OCI-LY7 (cell line): Measurements from ENCODE around the gene OAS1. TPM values are rescaled to one million over a fixed set of nuclear protein-coding genes. Genes with fewer than 3 reads are reported as not detected.

Experiments
- BruUV-seq: library from RNA; stranded (reverse); fragments of 400-500 nt; replicated peaks from 2 replicates; lab custom pipeline; 2021; lab: Mats Ljungman, UMichigan
- CTCF ChIA-PET: fragments of 300-600 bp; sonication (Branson Sonifier 250); formaldehyde crosslinking; loops from one replicate; lab custom pipeline; 2022; ENCODE audit warnings: antibody characterized with exemption; ENCODE audit not compliant: unreplicated experiment; lab: Charles Lee
- POLR2A ChIA-PET: fragments of 300-600 bp; sonication (Branson Sonifier 250); formaldehyde crosslinking; loops from one replicate; lab custom pipeline; 2022; ENCODE audit warnings: antibody characterized with exemption; lab: Charles Lee
- DNase-seq: peaks from one replicate; pipeline ENCODE4 v3.0.0-alpha.2; 2015; ENCODE audit warnings: low spot score
- H2AFZ ChIP-seq: fragments of 200-600 bp; sonication (generic), shearing (Covaris generic); 2 replicates; pipeline ENCODE4 v1.6.1; 2014; ENCODE audit warnings: mild to moderate bottlenecking, antibody characterized with exemption, low read length, moderate library complexity
- H3K27ac ChIP-seq: fragments of 200-600 bp; sonication (generic); 2 replicates; pipeline ENCODE4 v1.5.1; 2014; ENCODE audit warnings: mixed run types, low read depth, mild to moderate bottlenecking, moderate library complexity, low read length, inconsistent platforms; ENCODE audit not compliant: poor library complexity, severe bottlenecking
- H3K36me3 ChIP-seq: fragments of 200-600 bp; sonication (generic); 2 replicates; pipeline ENCODE4 v1.6.1; 2014; ENCODE audit warnings: mild to moderate bottlenecking, antibody characterized with exemption, low read length, moderate library complexity, mixed read lengths; ENCODE audit not compliant: insufficient read depth
- H3K4me1 ChIP-seq: fragments of 200-600 bp; sonication (generic); 2 replicates; pipeline ENCODE4 v1.5.1; 2014; ENCODE audit warnings: mild to moderate bottlenecking, low read length; ENCODE audit not compliant: insufficient read depth, poor library complexity, severe bottlenecking
- H3K4me2 ChIP-seq: fragments of 200-600 bp; sonication (generic); 2 replicates; pipeline ENCODE4 v1.6.1; 2014; ENCODE audit warnings: mild to moderate bottlenecking, low read length
- H3K4me3 ChIP-seq: fragments of 200-600 bp; sonication (generic); 2 replicates; pipeline ENCODE4 v1.5.1; 2014; ENCODE audit warnings: mild to moderate bottlenecking, low read depth, low read length; ENCODE audit not compliant: poor library complexity, severe bottlenecking
- H3K79me2 ChIP-seq: fragments of 200-600 bp; sonication (generic); 2 replicates; pipeline ENCODE4 v1.6.1; 2016; ENCODE audit warnings: low read depth, mild to moderate bottlenecking, low read length, moderate library complexity, mixed read lengths; ENCODE audit not compliant: insufficient read depth
- H3K9me2 ChIP-seq: fragments of 200-600 bp; sonication (generic); 2 replicates; pipeline ENCODE4 v1.6.1; 2016; ENCODE audit warnings: mild to moderate bottlenecking, low read length, mixed read lengths; ENCODE audit not compliant: insufficient read depth
- H3K9me3 ChIP-seq: fragments of 200-600 bp; sonication (generic); 2 replicates; pipeline ENCODE4 v1.6.1; 2014; ENCODE audit warnings: mild to moderate bottlenecking, mixed run types, low read length, mixed read lengths
- H4K20me1 ChIP-seq: fragments of 200-600 bp; sonication (generic); 2 replicates; pipeline ENCODE4 v1.6.1; 2014; ENCODE audit warnings: mild to moderate bottlenecking, antibody characterized with exemption, low read length, moderate library complexity, mixed read lengths; ENCODE audit not compliant: insufficient read depth
- CTCF ChIP-seq: fragments of 200-600 bp; sonication (generic); conservative IDR thresholded peaks from 2 replicates; pipeline ENCODE4 v1.5.1; 2014; ENCODE audit warnings: mild to moderate bottlenecking, antibody characterized with exemption, low read length, moderate library complexity, mixed read lengths
- EZH2phosphoT487 ChIP-seq: fragments of 200-600 bp; sonication (generic); IDR thresholded peaks from 2 replicates; pipeline ENCODE4 v1.6.1; 2018; ENCODE audit warnings: low read depth, borderline replicate concordance, mild to moderate bottlenecking, mixed run types, antibody characterized with exemption, low read length, moderate library complexity, mixed read lengths
- intact Hi-C: fragments of 100-400 bp; cut with micrococcal nuclease; formaldehyde crosslinking; loops from one replicate; pipeline ENCODE4 v1.10.0; 2022; ENCODE audit not compliant: unreplicated experiment
- total RNA-seq, 2 experiments: library from RNA; depleted of rRNA in 1 of 2; stranded (reverse); fragments of >200 nt in 1 of 2; shearing (Covaris generic) in 1 of 2; gene quantifications; 2 replicates each; pipeline ENCODE4 v1.2.3, GENCODE V29; 2014 to 2022

OAS1 gene
- total RNA-seq, 2 experiments from 2014 or later: 49.6 to 56.3 TPM

- ChIA-PET CTCF (no interaction called here), POLR2A (no interaction called here)
- Histone ChIP-seq H3K9me3 (no peaks in the 10 kb centered on the region), H4K20me1 (no peaks in the 10 kb centered on the region), H3K9me2 (no peaks in the 10 kb centered on the region), H3K4me3 (no peak overlapping the region), H3K27ac (no peak overlapping the region), H3K36me3 (no peaks in the 10 kb centered on the region), H3K4me2 (peak overlapping the region; percentile 13; the same call in 1 of the 2 replicates), H2AFZ (peak overlapping the region; percentile 34; the same call in 1 of the 2 replicates), H3K79me2 (no peaks in the 10 kb centered on the region), H3K4me1 (peaks cover 8% of the 10 kb centered on the region)
- TF ChIP-seq CTCF (no peak), EZH2phosphoT487 (no peak)
- intact Hi-C loops: no loop called here
- no TSS peak for BruUV-seq
- peak; percentile 52 for DNase-seq
Observed at GRCh38 chr12:112870267-112870980, 36.3 kb upstream of the OAS1 start.

GRCh38 chr12:112875608-112876007 lies 31.2 kb upstream of the OAS1 start:
- ChIA-PET POLR2A (interaction anchor here (0.6 kb wide), 1 partner anchor 1809 kb away, joined by 3 read pairs; no protein-coding TSS in a partner anchor), CTCF (no interaction called here)
- Histone ChIP-seq H3K9me2 (no peaks in the 10 kb centered on the region), H2AFZ (no peak overlapping the region), H4K20me1 (no peaks in the 10 kb centered on the region), H3K9me3 (no peaks in the 10 kb centered on the region), H3K4me1 (peaks cover 5% of the 10 kb centered on the region), H3K4me3 (no peak overlapping the region), H3K4me2 (no peak overlapping the region), H3K79me2 (no peaks in the 10 kb centered on the region), H3K36me3 (no peaks in the 10 kb centered on the region), H3K27ac (no peak overlapping the region)
- no peak for DNase-seq
- TF ChIP-seq CTCF (no peak), EZH2phosphoT487 (no peak)
- intact Hi-C loops: no loop called here
- BruUV-seq: no TSS peak

- intact Hi-C loops: no loop called here
- POLR2A ChIA-PET: no interaction called here
Observed at GRCh38 chr12:112876506-112876905, 30.3 kb upstream of the OAS1 start.

More at GRCh38 chr12:112876506-112876905, 30.3 kb upstream of the OAS1 start:
- DNase-seq: no peak
- Histone ChIP-seq H3K27ac (no peak overlapping the region), H3K36me3 (no peaks in the 10 kb centered on the region), H3K4me1 (no peaks in the 10 kb centered on the region), H2AFZ (no peak overlapping the region), H3K79me2 (no peaks in the 10 kb centered on the region), H3K9me3 (no peaks in the 10 kb centered on the region), H4K20me1 (no peaks in the 10 kb centered on the region), H3K9me2 (no peaks in the 10 kb centered on the region), H3K4me2 (no peak overlapping the region), H3K4me3 (no peak overlapping the region)
- BruUV-seq: no TSS peak
- CTCF ChIA-PET: no interaction called here
- no peak for TF ChIP-seq EZH2phosphoT487
- no peak for TF ChIP-seq CTCF
